Spleen (tissue), 11 donors: Measurements from ENCODE around the gene CTNNA1. TPM values are rescaled to one million over a fixed set of nuclear protein-coding genes. Genes with fewer than 3 reads are reported as not detected.
A peak's percentile ranks its signal among the peaks of the same experiment; 100 is the strongest.

Experiments
- DNase-seq: peaks from one replicate; pipeline ENCODE4 v3.0.0-alpha.2; 2020
- H3K27ac ChIP-seq, 8 donors: fragments of 200-600 bp; sonication (generic) in 7 of 8; 1 replicate in 4 of 8; 2 replicates in 4 of 8; pipeline versions ENCODE4 v1.5.0 to v1.8.0; 2016 to 2021; ENCODE audit warnings: inconsistent platforms in 4 of 8, mild to moderate bottlenecking in 4 of 8, moderate library complexity in 1 of 8
- H3K27me3 ChIP-seq, 7 donors: fragments of 200-600 bp; sonication (generic) in 6 of 7; replicated peaks in 1 of 7; 1 replicate in 4 of 7; 2 replicates in 3 of 7; pipeline versions ENCODE4 v1.5.0 to v1.8.0; 2016 to 2021; ENCODE audit warnings: inconsistent platforms in 3 of 7, mild to moderate bottlenecking in 1 of 7
- H3K36me3 ChIP-seq, 6 donors: fragments of 200-600 bp; sonication (generic) in 5 of 6; 1 replicate in 4 of 6; 2 replicates in 2 of 6; pipeline versions ENCODE4 v1.5.0 to v1.8.0; 2016 to 2021; ENCODE audit warnings: inconsistent platforms in 2 of 6
- H3K4me1 ChIP-seq, 6 donors: fragments of 200-600 bp; sonication (generic) in 5 of 6; 1 replicate in 3 of 6; 2 replicates in 3 of 6; pipeline versions ENCODE4 v1.5.0 to v1.8.0; 2016 to 2021; ENCODE audit warnings: inconsistent platforms in 3 of 6
- H3K4me3 ChIP-seq, 8 donors: fragments of 200-600 bp; sonication (generic) in 7 of 8; 1 replicate in 4 of 8; 2 replicates in 4 of 8; pipeline versions ENCODE4 v1.5.0 to v1.8.0; 2016 to 2021; ENCODE audit warnings: inconsistent platforms in 4 of 8, mild to moderate bottlenecking in 4 of 8, moderate library complexity in 2 of 8
- H3K9me3 ChIP-seq, 8 donors: fragments of 200-600 bp; sonication (generic) in 7 of 8; 1 replicate in 4 of 8; 2 replicates in 4 of 8; pipeline versions ENCODE4 v1.5.0 to v1.8.0; 2016 to 2021; ENCODE audit warnings: inconsistent platforms in 4 of 8
- POLR2A ChIP-seq, 3 donors: fragments of 450-650 bp; IDR thresholded peaks; one replicate each; pipeline ENCODE4 v1.5.1; 2017; ENCODE audit warnings: antibody characterized with exemption in 3 of 3, mild to moderate bottlenecking in 1 of 3
- POLR2AphosphoS5 ChIP-seq, 3 donors: sonication (generic); formaldehyde crosslinking; IDR thresholded peaks; one replicate each; pipeline ENCODE4 v1.5.1; 2017; ENCODE audit warnings: antibody characterized with exemption in 3 of 3
- WGBS, 5 donors: extraction: QIAGEN DNeasy Blood & Tissue Kit in 3 of 5; methylation state at CpG; one replicate each; pipeline versions ENCODE4 v1.1.5 to v1.1.7; 2013 to 2018; 5-methylcytosine and 5-hydroxymethylcytosine counted together
- intact Hi-C: fragments of 100-400 bp; cut with DNase I; formaldehyde crosslinking; loops from one replicate; pipeline ENCODE4 v1.15.0; 2023; ENCODE audit warnings: low total_unique reads
- polyA plus RNA-seq, 3 donors: library from polyadenylated mRNA; stranded (reverse); fragments of 200-250 nt; gene quantifications; one replicate each; pipeline ENCODE4 v1.2.1, GENCODE V29; 2013
- total RNA-seq, 7 donors: library from RNA; depleted of rRNA in 3 of 7; stranded (reverse); fragments of >200 nt in 3 of 7; fragmentation: NEBNext Ultra II Directional in 4 of 7; extraction: Animal tissue kit (Norgen Biotek cat#: 25700) in 4 of 7; gene quantifications; one replicate each; pipeline versions ENCODE4 v1.1.0 to v1.2.1, GENCODE V29; 2016 to 2021
- TF ChIP-seq, protein P1 (sequence below), 11 experiments: fragments of 200-600 bp in 7 of 11; fragments of 450-650 bp in 4 of 11; sonication (generic) in 4 of 11; IDR thresholded peaks in 8 of 11; conservative IDR thresholded peaks in 3 of 11; 1 replicate in 7 of 11; 2 replicates in 4 of 11; pipeline versions ENCODE4 v1.4.0 to v1.8.0; 2016 to 2021; ENCODE audit warnings: antibody characterized with exemption in 11 of 11, inconsistent platforms in 4 of 11, mild to moderate bottlenecking in 1 of 11
- donor health status: healthy with polysubstance abuse.
- donor health status: DM: no; HTN: no; CAD: no; lungs with moderate emphysema.
- donor health status: DM: no; HTN: no; CAD: no.
- donor health status: Bipolar disorder and iron deficiency.
- donor health status: healthy.
- donor health status: DM: no; HTN: no; CAD: no.
- donor health status: DM: yes; HTN: yes; CAD: no.

CTNNA1 gene
- total and polyA plus RNA-seq, 10 donors = 26.7 to 313 (median 186) TPM

DNA sequence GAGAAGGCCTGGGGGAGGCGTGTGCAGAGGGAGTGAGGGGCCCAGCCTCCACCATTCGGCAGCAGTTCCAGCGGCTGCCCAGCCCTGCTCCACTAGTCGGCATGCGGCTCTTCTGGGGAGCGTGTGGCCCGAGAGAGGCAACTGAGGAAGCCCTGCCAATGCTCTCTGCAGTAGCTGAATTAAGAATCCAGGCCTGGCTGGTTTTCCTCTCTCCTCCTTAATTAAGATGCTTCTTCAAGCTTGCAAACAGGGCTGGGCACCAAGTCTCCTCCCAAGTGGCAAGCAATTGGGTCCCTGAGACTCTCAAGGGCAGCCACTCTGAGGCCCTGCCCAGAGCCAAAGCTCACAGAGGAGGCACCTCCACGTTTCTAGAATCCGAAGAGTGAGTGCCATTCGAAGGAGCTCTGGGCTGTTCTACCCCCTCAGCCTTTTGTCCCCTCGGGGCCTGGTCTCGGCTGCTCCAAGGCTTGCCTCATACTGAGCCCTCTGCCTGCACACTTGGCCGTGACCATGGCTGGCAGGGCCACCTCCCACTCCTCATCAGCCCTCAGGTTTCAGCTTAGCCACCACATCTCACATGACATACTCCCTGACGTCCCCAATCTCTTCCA is 197.3 kb downstream of the CTNNA1 start:
- no peak for TF ChIP-seq POLR2AphosphoS5 (IDR thresholded peaks at IDR 0.05)
- TF ChIP-seq POLR2A (IDR thresholded peaks at IDR 0.05) = no peak
- TF ChIP-seq, protein P1, sequence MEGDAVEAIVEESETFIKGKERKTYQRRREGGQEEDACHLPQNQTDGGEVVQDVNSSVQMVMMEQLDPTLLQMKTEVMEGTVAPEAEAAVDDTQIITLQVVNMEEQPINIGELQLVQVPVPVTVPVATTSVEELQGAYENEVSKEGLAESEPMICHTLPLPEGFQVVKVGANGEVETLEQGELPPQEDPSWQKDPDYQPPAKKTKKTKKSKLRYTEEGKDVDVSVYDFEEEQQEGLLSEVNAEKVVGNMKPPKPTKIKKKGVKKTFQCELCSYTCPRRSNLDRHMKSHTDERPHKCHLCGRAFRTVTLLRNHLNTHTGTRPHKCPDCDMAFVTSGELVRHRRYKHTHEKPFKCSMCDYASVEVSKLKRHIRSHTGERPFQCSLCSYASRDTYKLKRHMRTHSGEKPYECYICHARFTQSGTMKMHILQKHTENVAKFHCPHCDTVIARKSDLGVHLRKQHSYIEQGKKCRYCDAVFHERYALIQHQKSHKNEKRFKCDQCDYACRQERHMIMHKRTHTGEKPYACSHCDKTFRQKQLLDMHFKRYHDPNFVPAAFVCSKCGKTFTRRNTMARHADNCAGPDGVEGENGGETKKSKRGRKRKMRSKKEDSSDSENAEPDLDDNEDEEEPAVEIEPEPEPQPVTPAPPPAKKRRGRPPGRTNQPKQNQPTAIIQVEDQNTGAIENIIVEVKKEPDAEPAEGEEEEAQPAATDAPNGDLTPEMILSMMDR (IDR thresholded peaks at IDR 0.05 in 8 of 11, conservative IDR thresholded peaks at IDR 0.05 in 3 of 11) = no peak
- Histone ChIP-seq H3K4me1 (peaks cover 13 to 36% (median 30%) of the 10 kb centered on the region in 6 donors), H3K27ac (no peak overlapping the region), H3K9me3 (no peaks in the 10 kb centered on the region), H3K4me3 (no peak overlapping the region), H3K27me3 (no peaks in the 10 kb centered on the region), H3K36me3 (peaks cover 0 to 58% (median 15%) of the 10 kb centered on the region in 6 donors)
- intact Hi-C loops = no loop called here
- 91 to 92% (median 91%) methylated on average over 9 to 14 of the region's 14 CpGs for WGBS, 5 donors
- DNase-seq = peak; percentile 63

DNA sequence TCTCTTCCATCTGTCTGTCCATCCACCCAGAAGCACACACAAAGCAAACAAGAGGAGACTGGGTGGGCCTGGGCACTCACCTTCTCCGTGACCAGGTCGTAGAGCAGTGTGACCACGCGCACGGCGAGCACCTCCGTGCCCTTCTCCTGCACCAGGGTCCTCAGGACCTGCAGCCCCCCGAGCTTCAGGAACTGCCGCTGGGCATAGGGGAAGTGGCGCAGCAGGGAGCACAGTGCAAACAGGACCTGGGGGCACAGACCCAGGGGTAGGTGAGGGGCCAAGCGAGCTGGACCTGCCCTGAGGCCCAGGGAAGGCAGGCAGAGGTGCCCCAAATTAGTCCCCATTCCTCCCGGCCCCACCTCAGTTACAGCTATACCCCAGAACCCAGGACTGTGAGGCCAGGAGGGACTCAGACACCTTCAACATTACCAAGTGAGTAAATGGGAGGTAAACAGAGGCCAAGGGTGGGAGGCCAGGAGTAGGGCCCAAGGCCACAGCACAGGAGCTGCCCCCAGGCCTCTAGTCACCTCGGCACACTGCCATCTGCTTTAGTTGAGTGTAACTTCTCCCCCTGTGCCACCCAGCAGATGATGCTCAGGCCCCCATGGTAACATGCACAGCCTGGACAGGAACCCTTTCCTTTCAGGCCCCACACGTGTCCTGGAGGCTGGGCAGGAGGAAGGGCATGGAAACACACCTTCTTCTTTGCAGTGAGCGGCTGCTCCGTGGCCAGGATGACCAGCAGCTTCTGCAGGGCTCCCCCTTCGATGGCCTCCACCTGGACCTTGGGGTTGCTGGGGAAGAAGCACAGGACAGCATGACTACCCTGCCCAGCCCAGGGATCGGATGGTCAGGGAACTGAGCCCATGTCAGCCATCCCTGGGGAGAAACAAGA is 198.1 kb downstream of the CTNNA1 start:
- WGBS, 5 donors = 91 to 98% (median 96%) methylated on average over 11 to 18 of the region's 18 CpGs
- peaks cover 13 to 42% (median 31%) of the 10 kb centered on the region in 6 donors for H3K4me1 ChIP-seq
- peak; percentile 64 for DNase-seq
- no peaks in the 10 kb centered on the region for H3K27me3 ChIP-seq
- H3K4me3 ChIP-seq = no peak overlapping the region
- intact Hi-C loops = no loop called here
- peaks cover 0 to 50% (median 9%) of the 10 kb centered on the region in 6 donors for H3K36me3 ChIP-seq
- TF ChIP-seq, protein P1 (IDR thresholded peaks at IDR 0.05 in 8 of 11, conservative IDR thresholded peaks at IDR 0.05 in 3 of 11) = no peak
- TF ChIP-seq POLR2A (IDR thresholded peaks at IDR 0.05) (no peak), POLR2AphosphoS5 (IDR thresholded peaks at IDR 0.05) (no peak)
- no peak overlapping the region for H3K27ac ChIP-seq
- H3K9me3 ChIP-seq = no peaks in the 10 kb centered on the region

DNA sequence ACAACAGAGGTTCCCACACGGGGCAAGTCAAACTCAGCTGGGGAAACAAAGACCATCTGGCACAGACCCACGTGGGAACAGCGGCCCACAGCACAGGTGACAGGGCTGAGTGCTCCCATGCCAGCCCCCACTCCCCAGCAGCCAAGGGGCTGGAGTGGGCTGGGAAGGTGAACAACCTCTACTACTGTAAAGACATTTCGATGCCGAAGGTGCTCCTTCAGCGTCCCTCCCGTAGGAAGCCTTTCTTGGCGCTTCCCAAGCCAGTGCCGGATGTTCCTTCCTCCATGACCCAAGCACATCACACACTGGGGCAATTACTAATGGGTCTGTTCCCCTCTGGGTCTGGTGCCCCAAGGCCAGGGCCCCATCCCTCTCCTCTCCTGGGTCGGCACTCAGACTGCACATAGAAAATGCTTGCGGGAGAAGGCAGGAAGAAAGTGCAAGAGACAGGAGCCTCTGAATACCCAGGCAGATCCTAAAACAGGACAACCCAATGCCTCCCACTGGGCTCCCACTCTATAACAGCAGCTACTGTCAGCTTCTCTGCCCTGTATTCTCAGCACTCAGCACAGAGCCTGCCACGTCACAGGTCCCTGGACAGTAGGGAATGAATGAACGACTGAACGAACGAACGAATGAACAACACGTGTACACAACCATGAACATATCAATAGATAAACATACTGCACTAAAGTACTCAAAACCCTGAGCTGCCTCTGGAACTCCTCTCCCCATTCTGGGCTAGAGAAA is 198.9 kb downstream of the CTNNA1 start:
- no peak overlapping the region for H3K4me3 ChIP-seq
- TF ChIP-seq POLR2AphosphoS5 (IDR thresholded peaks at IDR 0.05) (no peak), POLR2A (IDR thresholded peaks at IDR 0.05) (no peak)
- TF ChIP-seq, protein P1 (IDR thresholded peaks at IDR 0.05 in 8 of 11, conservative IDR thresholded peaks at IDR 0.05 in 3 of 11) = no peak
- DNase-seq = no peak
- intact Hi-C loops = no loop called here
- peaks cover 13 to 42% (median 31%) of the 10 kb centered on the region in 6 donors for H3K4me1 ChIP-seq
- WGBS, 5 donors = 88 to 95% (median 91%) methylated on average over 17 of the region's 17 CpGs
- H3K27ac ChIP-seq = peak overlapping the region in 1 of 8 donors; percentile 56
- no peaks in the 10 kb centered on the region for H3K27me3 ChIP-seq
- peaks cover 0 to 41% (median 1%) of the 10 kb centered on the region in 6 donors for H3K36me3 ChIP-seq
- no peaks in the 10 kb centered on the region for H3K9me3 ChIP-seq
